GM21576 (cell line): ENCODE results near the gene SH3TC2.
A peak's percentile ranks its signal among the peaks of the same experiment; 100 is the strongest.

Experiments used
- ATAC-seq: cut with Tn5 transposase; IDR thresholded peaks from one replicate; pipeline ENCODE4 v1.9.1; 2021; ENCODE audit warnings: mild to moderate bottlenecking, moderate library complexity; ENCODE audit not compliant: unreplicated experiment

SH3TC2 gene

GRCh38 chr5:149061341-149061740 is 1.5 kb downstream of the SH3TC2 start:
- no peak for ATAC-seq

GRCh38 chr5:149060325-149060724 is 2.5 kb downstream of the SH3TC2 start:
- no peak for ATAC-seq

GRCh38 chr5:149056616-149057165 is 6.2 kb downstream of the SH3TC2 start:
- ATAC-seq: no peak

GRCh38 chr5:149054416-149054815 is 8.4 kb downstream of the SH3TC2 start:
- no peak for ATAC-seq

- no peak for ATAC-seq
These were observed 9.7 kb downstream of the SH3TC2 start for GRCh38 chr5:149053072-149053695.

GRCh38 chr5:149049371-149049781 is 13.5 kb downstream of the SH3TC2 start:
- no peak for ATAC-seq

- no peak for ATAC-seq
These were observed 14.1 kb downstream of the SH3TC2 start for GRCh38 chr5:149048811-149049210.

GRCh38 chr5:149047462-149047861 is 15.4 kb downstream of the SH3TC2 start:
- ATAC-seq: no peak

GRCh38 chr5:149046196-149046829 is 16.5 kb downstream of the SH3TC2 start:
- no peak for ATAC-seq

- no peak for ATAC-seq
These were observed 17.8 kb downstream of the SH3TC2 start for GRCh38 chr5:149045089-149045460.

GRCh38 chr5:149044453-149045088 is 18.3 kb downstream of the SH3TC2 start:
- ATAC-seq: no peak

GRCh38 chr5:149043641-149044040 is 19.2 kb downstream of the SH3TC2 start:
- ATAC-seq: no peak

- no peak for ATAC-seq
These were observed 20.0 kb downstream of the SH3TC2 start for GRCh38 chr5:149042865-149043264.

- ATAC-seq: no peak
These were observed 21.6 kb downstream of the SH3TC2 start for GRCh38 chr5:149041242-149041641.

GRCh38 chr5:149040421-149040820 is 22.4 kb downstream of the SH3TC2 start:
- no peak for ATAC-seq

GRCh38 chr5:149039506-149039905 is 23.4 kb downstream of the SH3TC2 start:
- ATAC-seq: no peak

GRCh38 chr5:149038336-149039080 is 24.4 kb downstream of the SH3TC2 start:
- no peak for ATAC-seq

GRCh38 chr5:149037817-149038216 is 25.0 kb downstream of the SH3TC2 start:
- no peak for ATAC-seq

- ATAC-seq: no peak
These were observed 25.9 kb downstream of the SH3TC2 start for GRCh38 chr5:149036970-149037369.

GRCh38 chr5:149036168-149036567 is 26.7 kb downstream of the SH3TC2 start:
- ATAC-seq: no peak

- ATAC-seq: peak; percentile 88
These were observed 27.5 kb downstream of the SH3TC2 start for GRCh38 chr5:149035372-149035790.
